OCI-LY7 (cell line): ENCODE measurements around the gene CTNNBIP1. TPM values are rescaled to one million over a fixed set of nuclear protein-coding genes. Genes with fewer than 3 reads are reported as not detected.

Source experiments
- BruUV-seq: library from RNA; stranded (reverse); fragments of 400-500 nt; replicated peaks from 2 replicates; lab custom pipeline; 2021; lab: Mats Ljungman, UMichigan
- CTCF ChIA-PET: fragments of 300-600 bp; sonication (Branson Sonifier 250); formaldehyde crosslinking; loops from one replicate; lab custom pipeline; 2022; ENCODE audit warnings: antibody characterized with exemption; ENCODE audit not compliant: unreplicated experiment; lab: Charles Lee
- POLR2A ChIA-PET: fragments of 300-600 bp; sonication (Branson Sonifier 250); formaldehyde crosslinking; loops from one replicate; lab custom pipeline; 2022; ENCODE audit warnings: antibody characterized with exemption; lab: Charles Lee
- DNase-seq: peaks from one replicate; pipeline ENCODE4 v3.0.0-alpha.2; 2015; ENCODE audit warnings: low spot score
- H2AFZ ChIP-seq: fragments of 200-600 bp; sonication (generic), shearing (Covaris generic); 2 replicates; pipeline ENCODE4 v1.6.1; 2014; ENCODE audit warnings: mild to moderate bottlenecking, antibody characterized with exemption, low read length, moderate library complexity
- H3K27ac ChIP-seq: fragments of 200-600 bp; sonication (generic); 2 replicates; pipeline ENCODE4 v1.5.1; 2014; ENCODE audit warnings: mixed run types, low read depth, mild to moderate bottlenecking, moderate library complexity, low read length, inconsistent platforms; ENCODE audit not compliant: poor library complexity, severe bottlenecking
- H3K36me3 ChIP-seq: fragments of 200-600 bp; sonication (generic); 2 replicates; pipeline ENCODE4 v1.6.1; 2014; ENCODE audit warnings: mild to moderate bottlenecking, antibody characterized with exemption, low read length, moderate library complexity, mixed read lengths; ENCODE audit not compliant: insufficient read depth
- H3K4me1 ChIP-seq: fragments of 200-600 bp; sonication (generic); 2 replicates; pipeline ENCODE4 v1.5.1; 2014; ENCODE audit warnings: mild to moderate bottlenecking, low read length; ENCODE audit not compliant: insufficient read depth, poor library complexity, severe bottlenecking
- H3K4me2 ChIP-seq: fragments of 200-600 bp; sonication (generic); 2 replicates; pipeline ENCODE4 v1.6.1; 2014; ENCODE audit warnings: mild to moderate bottlenecking, low read length
- H3K4me3 ChIP-seq: fragments of 200-600 bp; sonication (generic); 2 replicates; pipeline ENCODE4 v1.5.1; 2014; ENCODE audit warnings: mild to moderate bottlenecking, low read depth, low read length; ENCODE audit not compliant: poor library complexity, severe bottlenecking
- H3K79me2 ChIP-seq: fragments of 200-600 bp; sonication (generic); 2 replicates; pipeline ENCODE4 v1.6.1; 2016; ENCODE audit warnings: low read depth, mild to moderate bottlenecking, low read length, moderate library complexity, mixed read lengths; ENCODE audit not compliant: insufficient read depth
- H3K9me2 ChIP-seq: fragments of 200-600 bp; sonication (generic); 2 replicates; pipeline ENCODE4 v1.6.1; 2016; ENCODE audit warnings: mild to moderate bottlenecking, low read length, mixed read lengths; ENCODE audit not compliant: insufficient read depth
- H3K9me3 ChIP-seq: fragments of 200-600 bp; sonication (generic); 2 replicates; pipeline ENCODE4 v1.6.1; 2014; ENCODE audit warnings: mild to moderate bottlenecking, mixed run types, low read length, mixed read lengths
- H4K20me1 ChIP-seq: fragments of 200-600 bp; sonication (generic); 2 replicates; pipeline ENCODE4 v1.6.1; 2014; ENCODE audit warnings: mild to moderate bottlenecking, antibody characterized with exemption, low read length, moderate library complexity, mixed read lengths; ENCODE audit not compliant: insufficient read depth
- EZH2phosphoT487 ChIP-seq: fragments of 200-600 bp; sonication (generic); IDR thresholded peaks from 2 replicates; pipeline ENCODE4 v1.6.1; 2018; ENCODE audit warnings: low read depth, borderline replicate concordance, mild to moderate bottlenecking, mixed run types, antibody characterized with exemption, low read length, moderate library complexity, mixed read lengths
- intact Hi-C: fragments of 100-400 bp; cut with micrococcal nuclease; formaldehyde crosslinking; loops from one replicate; pipeline ENCODE4 v1.10.0; 2022; ENCODE audit not compliant: unreplicated experiment
- total RNA-seq, 2 experiments: library from RNA; depleted of rRNA in 1 of 2; stranded (reverse); fragments of >200 nt in 1 of 2; shearing (Covaris generic) in 1 of 2; gene quantifications; 2 replicates each; pipeline ENCODE4 v1.2.3, GENCODE V29; 2014 to 2022
- TF ChIP-seq, protein P1 (sequence below): fragments of 200-600 bp; sonication (generic); conservative IDR thresholded peaks from 2 replicates; pipeline ENCODE4 v1.5.1; 2014; ENCODE audit warnings: mild to moderate bottlenecking, antibody characterized with exemption, low read length, moderate library complexity, mixed read lengths

CTNNBIP1 gene
- total RNA-seq, 2 experiments from 2014 or later: 14.7 to 17.4 TPM

- POLR2A ChIA-PET: no interaction called here
- intact Hi-C loops: no loop called here
- Histone ChIP-seq H3K9me2 (no peaks in the 10 kb centered on the region), H2AFZ (no peak overlapping the region), H3K4me2 (no peak overlapping the region), H3K36me3 (no peaks in the 10 kb centered on the region), H3K79me2 (no peaks in the 10 kb centered on the region), H4K20me1 (no peaks in the 10 kb centered on the region), H3K4me1 (peaks cover 24% of the 10 kb centered on the region), H3K9me3 (no peaks in the 10 kb centered on the region), H3K4me3 (no peak overlapping the region), H3K27ac (no peak overlapping the region)
- DNase-seq: no peak
- TF ChIP-seq, protein P1, sequence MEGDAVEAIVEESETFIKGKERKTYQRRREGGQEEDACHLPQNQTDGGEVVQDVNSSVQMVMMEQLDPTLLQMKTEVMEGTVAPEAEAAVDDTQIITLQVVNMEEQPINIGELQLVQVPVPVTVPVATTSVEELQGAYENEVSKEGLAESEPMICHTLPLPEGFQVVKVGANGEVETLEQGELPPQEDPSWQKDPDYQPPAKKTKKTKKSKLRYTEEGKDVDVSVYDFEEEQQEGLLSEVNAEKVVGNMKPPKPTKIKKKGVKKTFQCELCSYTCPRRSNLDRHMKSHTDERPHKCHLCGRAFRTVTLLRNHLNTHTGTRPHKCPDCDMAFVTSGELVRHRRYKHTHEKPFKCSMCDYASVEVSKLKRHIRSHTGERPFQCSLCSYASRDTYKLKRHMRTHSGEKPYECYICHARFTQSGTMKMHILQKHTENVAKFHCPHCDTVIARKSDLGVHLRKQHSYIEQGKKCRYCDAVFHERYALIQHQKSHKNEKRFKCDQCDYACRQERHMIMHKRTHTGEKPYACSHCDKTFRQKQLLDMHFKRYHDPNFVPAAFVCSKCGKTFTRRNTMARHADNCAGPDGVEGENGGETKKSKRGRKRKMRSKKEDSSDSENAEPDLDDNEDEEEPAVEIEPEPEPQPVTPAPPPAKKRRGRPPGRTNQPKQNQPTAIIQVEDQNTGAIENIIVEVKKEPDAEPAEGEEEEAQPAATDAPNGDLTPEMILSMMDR: no peak
- TF ChIP-seq EZH2phosphoT487: no peak
- CTCF ChIA-PET: no interaction called here
- no TSS peak for BruUV-seq
Observed at GRCh38 chr1:9877962-9878361, 32.1 kb downstream of the CTNNBIP1 start.

DNA sequence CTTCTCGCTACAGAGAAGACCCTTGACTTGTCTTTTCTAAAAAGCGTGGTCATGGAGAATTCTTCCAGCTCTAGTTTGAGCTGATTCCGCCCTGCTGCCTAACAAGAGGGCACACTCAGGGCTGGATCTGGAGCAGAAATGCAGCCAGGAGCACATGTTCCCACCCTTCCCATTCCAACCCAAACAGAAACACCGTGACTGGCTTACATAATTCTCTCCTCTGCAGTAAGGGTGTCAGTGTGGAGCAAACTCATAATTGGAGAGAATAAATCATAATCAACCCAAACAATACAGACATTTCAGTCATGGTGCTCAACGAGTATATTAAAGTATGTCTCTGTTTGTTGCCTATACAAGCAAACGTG lies 34.5 kb downstream of the CTNNBIP1 start:
- Histone ChIP-seq H3K9me3 (no peaks in the 10 kb centered on the region), H3K4me2 (no peak overlapping the region), H4K20me1 (no peaks in the 10 kb centered on the region), H3K4me3 (no peak overlapping the region), H3K27ac (no peak overlapping the region), H3K4me1 (peaks cover 35% of the 10 kb centered on the region), H3K79me2 (no peaks in the 10 kb centered on the region), H3K9me2 (no peaks in the 10 kb centered on the region), H2AFZ (no peak overlapping the region), H3K36me3 (no peaks in the 10 kb centered on the region)
- POLR2A ChIA-PET: no interaction called here
- no peak for DNase-seq
- CTCF ChIA-PET: no interaction called here
- TF ChIP-seq, protein P1: no peak
- TF ChIP-seq EZH2phosphoT487: no peak
- intact Hi-C loops: loop anchor here (1.0 to 2.0 kb wide), 5 partner anchors 34 to 553 kb away; partner anchors contain the start of gene UBE4B
- no TSS peak for BruUV-seq

GRCh38 chr1:9874959-9875635 lies 35.0 kb downstream of the CTNNBIP1 start:
- no peaks in the 10 kb centered on the region for H3K9me2 ChIP-seq
- peaks cover 40% of the 10 kb centered on the region for H3K4me1 ChIP-seq
- no peak for TF ChIP-seq EZH2phosphoT487
- TF ChIP-seq, protein P1: peak; percentile 98
- H3K36me3 ChIP-seq: no peaks in the 10 kb centered on the region
- H3K4me3 ChIP-seq: no peak overlapping the region
- no peaks in the 10 kb centered on the region for H3K79me2 ChIP-seq
- H2AFZ ChIP-seq: no peak overlapping the region; the same call in 1 of the 2 replicates
- intact Hi-C loops: loop anchor here (1.0 to 2.0 kb wide), 5 partner anchors 34 to 554 kb away; partner anchors contain the start of gene UBE4B
- H4K20me1 ChIP-seq: no peaks in the 10 kb centered on the region
- H3K9me3 ChIP-seq: no peaks in the 10 kb centered on the region
- peak overlapping the region; percentile 38; the same call in 1 of the 2 replicates for H3K4me2 ChIP-seq
- DNase-seq: peak; percentile 81
- H3K27ac ChIP-seq: no peak overlapping the region
- ChIA-PET CTCF (no interaction called here), POLR2A (interaction anchor here (0.6 kb wide), 1 partner anchor 252 kb away, joined by 3 read pairs; no protein-coding TSS in a partner anchor)
- no TSS peak for BruUV-seq
